ENCODE results near the gene ZIC1. TPM values are rescaled to one million over a fixed set of nuclear protein-coding genes. Genes with fewer than 3 reads are reported as not detected.

ZIC1 gene
- total RNA-seq, 2 donors from 2014 or later, result not detected

- Histone ChIP-seq H3K9me3 (no peaks in the 10 kb centered on the region), H3K27me3 (replicated peaks; ENCODE audit: insufficient read depth) (peaks cover 10% of the 10 kb centered on the region), H3K36me3 (no peaks in the 10 kb centered on the region), H3K4me1 (replicated peaks) (no peaks in the 10 kb centered on the region), H3K27ac (no peak overlapping the region), H3K4me3 (no peak overlapping the region)
- no peak for DNase-seq (ENCODE audit: low spot score)
- intact Hi-C loops (cut with DNase I), result no loop called here
- no peak for TF ChIP-seq POLR2AphosphoS5 (IDR thresholded peaks at IDR 0.05)
- WGBS, result 84% methylated on average over 2 of the region's 2 CpGs
Measured at GRCh38 chr3:147428754-147429153, 19.6 kb downstream of the ZIC1 start.

- Histone ChIP-seq H3K36me3 (no peaks in the 10 kb centered on the region), H3K27ac (no peak overlapping the region), H3K4me1 (replicated peaks) (no peaks in the 10 kb centered on the region), H3K27me3 (replicated peaks; ENCODE audit: insufficient read depth) (peaks cover 3% of the 10 kb centered on the region), H3K9me3 (no peaks in the 10 kb centered on the region), H3K4me3 (no peak overlapping the region)
- DNase-seq (ENCODE audit: low spot score), result no peak
- intact Hi-C loops (cut with DNase I), result no loop called here
- TF ChIP-seq CTCF (IDR thresholded peaks at IDR 0.05) (no peak), POLR2A (IDR thresholded peaks at IDR 0.05) (no peak), POLR2AphosphoS5 (IDR thresholded peaks at IDR 0.05) (no peak)
- WGBS, result 72% methylated on average over 3 of the region's 3 CpGs
Measured at GRCh38 chr3:147431751-147432150, 22.6 kb downstream of the ZIC1 start.

GRCh38 chr3:147447224-147447623, 38.1 kb downstream of the ZIC1 start:
- TF ChIP-seq POLR2AphosphoS5 (IDR thresholded peaks at IDR 0.05) (no peak), POLR2A (IDR thresholded peaks at IDR 0.05) (no peak), CTCF (IDR thresholded peaks at IDR 0.05) (no peak)
- intact Hi-C loops (cut with DNase I), result no loop called here

GRCh38 chr3:147449669-147450068, 40.5 kb downstream of the ZIC1 start:
- Histone ChIP-seq H3K27me3 (replicated peaks; ENCODE audit: insufficient read depth) (no peaks in the 10 kb centered on the region), H3K36me3 (no peaks in the 10 kb centered on the region), H3K4me1 (replicated peaks) (no peaks in the 10 kb centered on the region), H3K4me3 (no peak overlapping the region), H3K9me3 (no peaks in the 10 kb centered on the region), H3K27ac (no peak overlapping the region)
- intact Hi-C loops (cut with DNase I), result no loop called here
- WGBS, result 19% methylated on average over 3 of the region's 3 CpGs
- no peak for DNase-seq (ENCODE audit: low spot score)
- TF ChIP-seq POLR2A (IDR thresholded peaks at IDR 0.05) (no peak), POLR2AphosphoS5 (IDR thresholded peaks at IDR 0.05) (no peak), CTCF (IDR thresholded peaks at IDR 0.05) (no peak)

More at GRCh38 chr3:147447224-147447623, 38.1 kb downstream of the ZIC1 start:
- Histone ChIP-seq H3K36me3 (no peaks in the 10 kb centered on the region), H3K4me3 (no peak overlapping the region), H3K27ac (no peak overlapping the region), H3K27me3 (replicated peaks; ENCODE audit: insufficient read depth) (no peaks in the 10 kb centered on the region), H3K4me1 (replicated peaks) (no peaks in the 10 kb centered on the region), H3K9me3 (no peaks in the 10 kb centered on the region)
- no peak for DNase-seq (ENCODE audit: low spot score)

GRCh38 chr3:147458995-147459704, 50.0 kb downstream of the ZIC1 start:
- TF ChIP-seq POLR2AphosphoS5 (IDR thresholded peaks at IDR 0.05) (no peak), CTCF (IDR thresholded peaks at IDR 0.05) (no peak), POLR2A (IDR thresholded peaks at IDR 0.05) (no peak)
- intact Hi-C loops (cut with DNase I), result no loop called here
- H3K9me3 ChIP-seq, result no peaks in the 10 kb centered on the region
- H3K27me3 ChIP-seq (replicated peaks; ENCODE audit: insufficient read depth), result no peaks in the 10 kb centered on the region
- no peak overlapping the region for H3K27ac ChIP-seq
- no peaks in the 10 kb centered on the region for H3K36me3 ChIP-seq
- H3K4me3 ChIP-seq, result no peak overlapping the region
- 75% methylated on average over 1 of the region's 1 CpG for WGBS
- DNase-seq (ENCODE audit: low spot score), result no peak
- H3K4me1 ChIP-seq (replicated peaks), result no peaks in the 10 kb centered on the region
